ENCODE results near the gene PTGR1.
"Not testable (repeated sequence)": the region's sequence is repeated elsewhere in the genome, so short reads cannot be mapped to it uniquely, and the experiment has no call there.

PTGR1 gene

GRCh38 chr9:111597852-111598732 is 1.4 kb downstream of the PTGR1 start:
- H3K4me1 ChIP-seq (ENCODE audit: control insufficient read depth in 1 of 2, insufficient read depth in 2 of 2, low read length in 2 of 2): peaks cover 20 to 32% of the 10 kb centered on the region in 2 donors
- peak overlapping the region; percentile 78 for H3K27ac ChIP-seq (ENCODE audit: low read depth, low read length)
- H3K36me3 ChIP-seq (ENCODE audit: control insufficient read depth in 1 of 2, insufficient read depth in 2 of 2, low read length in 2 of 2): peaks cover 13 to 22% of the 10 kb centered on the region in 2 donors
- H3K27me3 ChIP-seq (ENCODE audit: control insufficient read depth in 1 of 2, insufficient read depth in 2 of 2, low read length in 2 of 2): no peaks in the 10 kb centered on the region
- peak overlapping the region; percentile 86 to 94 for H3K4me3 ChIP-seq (ENCODE audit: low read depth in 1 of 2, low read length in 2 of 2)
- H3K9me3 ChIP-seq (ENCODE audit: control insufficient read depth in 1 of 2, low read length in 2 of 2): no peaks in the 10 kb centered on the region
- peak overlapping the region; percentile 78 to 82 for H3K9ac ChIP-seq (ENCODE audit: low read depth in 1 of 2, low read length in 2 of 2)

- Histone ChIP-seq H3K9ac (ENCODE audit: low read depth in 1 of 2, low read length in 2 of 2) (no peak overlapping the region), H3K27me3 (ENCODE audit: control insufficient read depth in 1 of 2, insufficient read depth in 2 of 2, low read length in 2 of 2) (no peaks in the 10 kb centered on the region), H3K4me3 (ENCODE audit: low read depth in 1 of 2, low read length in 2 of 2) (no peak overlapping the region), H3K36me3 (ENCODE audit: control insufficient read depth in 1 of 2, insufficient read depth in 2 of 2, low read length in 2 of 2) (peaks cover 17 to 63% of the 10 kb centered on the region in 2 donors), H3K9me3 (ENCODE audit: control insufficient read depth in 1 of 2, low read length in 2 of 2) (no peaks in the 10 kb centered on the region), H3K4me1 (ENCODE audit: control insufficient read depth in 1 of 2, insufficient read depth in 2 of 2, low read length in 2 of 2) (no peaks in the 10 kb centered on the region), H3K27ac (ENCODE audit: low read depth, low read length) (no peak overlapping the region)
These were observed 10.6 kb downstream of the PTGR1 start for GRCh38 chr9:111588846-111589245.

GRCh38 chr9:111586378-111586777 is 13.1 kb downstream of the PTGR1 start:
- Histone ChIP-seq H3K27ac (ENCODE audit: low read depth, low read length) (no peak overlapping the region), H3K36me3 (ENCODE audit: control insufficient read depth in 1 of 2, insufficient read depth in 2 of 2, low read length in 2 of 2) (peaks cover 29 to 73% of the 10 kb centered on the region in 2 donors), H3K27me3 (ENCODE audit: control insufficient read depth in 1 of 2, insufficient read depth in 2 of 2, low read length in 2 of 2) (no peaks in the 10 kb centered on the region), H3K9ac (ENCODE audit: low read depth in 1 of 2, low read length in 2 of 2) (no peak overlapping the region), H3K4me1 (ENCODE audit: control insufficient read depth in 1 of 2, insufficient read depth in 2 of 2, low read length in 2 of 2) (no peaks in the 10 kb centered on the region), H3K9me3 (ENCODE audit: control insufficient read depth in 1 of 2, low read length in 2 of 2) (no peaks in the 10 kb centered on the region), H3K4me3 (ENCODE audit: low read depth in 1 of 2, low read length in 2 of 2) (no peak overlapping the region)

- no peak overlapping the region for H3K9ac ChIP-seq (ENCODE audit: low read depth in 1 of 2, low read length in 2 of 2)
- H3K9me3 ChIP-seq (ENCODE audit: control insufficient read depth in 1 of 2, low read length in 2 of 2): no peaks in the 10 kb centered on the region
- H3K27ac ChIP-seq (ENCODE audit: low read depth, low read length): no peak overlapping the region
- no peaks in the 10 kb centered on the region for H3K4me1 ChIP-seq (ENCODE audit: control insufficient read depth in 1 of 2, insufficient read depth in 2 of 2, low read length in 2 of 2)
- no peaks in the 10 kb centered on the region for H3K27me3 ChIP-seq (ENCODE audit: control insufficient read depth in 1 of 2, insufficient read depth in 2 of 2, low read length in 2 of 2)
- peaks cover 44 to 79% of the 10 kb centered on the region in 2 donors for H3K36me3 ChIP-seq (ENCODE audit: control insufficient read depth in 1 of 2, insufficient read depth in 2 of 2, low read length in 2 of 2)
- no peak overlapping the region for H3K4me3 ChIP-seq (ENCODE audit: low read depth in 1 of 2, low read length in 2 of 2)
These were observed 16.6 kb downstream of the PTGR1 start for GRCh38 chr9:111582888-111583287.

GRCh38 chr9:111572950-111573604 is 26.4 kb downstream of the PTGR1 start:
- Histone ChIP-seq H3K27me3 (ENCODE audit: control insufficient read depth in 1 of 2, insufficient read depth in 2 of 2, low read length in 2 of 2) (no peaks in the 10 kb centered on the region), H3K4me3 (ENCODE audit: low read depth in 1 of 2, low read length in 2 of 2) (no peak overlapping the region), H3K9me3 (ENCODE audit: control insufficient read depth in 1 of 2, low read length in 2 of 2) (peaks cover 0 to 13% of the 10 kb centered on the region in 2 donors), H3K27ac (ENCODE audit: low read depth, low read length) (no peak overlapping the region), H3K4me1 (ENCODE audit: control insufficient read depth in 1 of 2, insufficient read depth in 2 of 2, low read length in 2 of 2) (no peaks in the 10 kb centered on the region), H3K36me3 (ENCODE audit: control insufficient read depth in 1 of 2, insufficient read depth in 2 of 2, low read length in 2 of 2) (peaks cover 54 to 92% of the 10 kb centered on the region in 2 donors), H3K9ac (ENCODE audit: low read depth in 1 of 2, low read length in 2 of 2) (no peak overlapping the region)

GRCh38 chr9:111568127-111568526 is 31.3 kb downstream of the PTGR1 start:
- Histone ChIP-seq H3K9me3 (ENCODE audit: control insufficient read depth in 1 of 2, low read length in 2 of 2) (peaks cover 0 to 13% of the 10 kb centered on the region in 2 donors), H3K36me3 (ENCODE audit: control insufficient read depth in 1 of 2, insufficient read depth in 2 of 2, low read length in 2 of 2) (peaks cover 55 to 89% of the 10 kb centered on the region in 2 donors)
- H3K4me3 ChIP-seq (ENCODE audit: low read depth in 1 of 2, low read length in 2 of 2); H3K27me3 ChIP-seq (ENCODE audit: control insufficient read depth in 1 of 2, insufficient read depth in 2 of 2, low read length in 2 of 2); H3K27ac ChIP-seq (ENCODE audit: low read depth, low read length); H3K9ac ChIP-seq (ENCODE audit: low read depth in 1 of 2, low read length in 2 of 2); H3K4me1 ChIP-seq (ENCODE audit: control insufficient read depth in 1 of 2, insufficient read depth in 2 of 2, low read length in 2 of 2): not testable (repeated sequence)

- H3K4me3 ChIP-seq (ENCODE audit: low read depth in 1 of 2, low read length in 2 of 2): no peak overlapping the region
- no peak overlapping the region for H3K27ac ChIP-seq (ENCODE audit: low read depth, low read length)
- H3K9me3 ChIP-seq (ENCODE audit: control insufficient read depth in 1 of 2, low read length in 2 of 2): peaks cover 0 to 13% of the 10 kb centered on the region in 2 donors
- H3K9ac ChIP-seq (ENCODE audit: low read depth in 1 of 2, low read length in 2 of 2): no peak overlapping the region
- no peaks in the 10 kb centered on the region for H3K4me1 ChIP-seq (ENCODE audit: control insufficient read depth in 1 of 2, insufficient read depth in 2 of 2, low read length in 2 of 2)
- H3K36me3 ChIP-seq (ENCODE audit: control insufficient read depth in 1 of 2, insufficient read depth in 2 of 2, low read length in 2 of 2): peaks cover 50 to 85% of the 10 kb centered on the region in 2 donors
- no peaks in the 10 kb centered on the region for H3K27me3 ChIP-seq (ENCODE audit: control insufficient read depth in 1 of 2, insufficient read depth in 2 of 2, low read length in 2 of 2)
These were observed 33.2 kb downstream of the PTGR1 start for GRCh38 chr9:111566234-111566633.

- no peak overlapping the region for H3K9ac ChIP-seq (ENCODE audit: low read depth in 1 of 2, low read length in 2 of 2)
- H3K4me3 ChIP-seq (ENCODE audit: low read depth in 1 of 2, low read length in 2 of 2): no peak overlapping the region
- H3K36me3 ChIP-seq (ENCODE audit: control insufficient read depth in 1 of 2, insufficient read depth in 2 of 2, low read length in 2 of 2): peaks cover 18 to 42% of the 10 kb centered on the region in 2 donors
- no peak overlapping the region for H3K27ac ChIP-seq (ENCODE audit: low read depth, low read length)
- H3K9me3 ChIP-seq (ENCODE audit: control insufficient read depth in 1 of 2, low read length in 2 of 2): peaks cover 0 to 2% of the 10 kb centered on the region in 2 donors
- no peaks in the 10 kb centered on the region for H3K27me3 ChIP-seq (ENCODE audit: control insufficient read depth in 1 of 2, insufficient read depth in 2 of 2, low read length in 2 of 2)
- H3K4me1 ChIP-seq (ENCODE audit: control insufficient read depth in 1 of 2, insufficient read depth in 2 of 2, low read length in 2 of 2): no peaks in the 10 kb centered on the region
These were observed 38.2 kb downstream of the PTGR1 start for GRCh38 chr9:111561165-111561719.

- peaks cover 8 to 10% of the 10 kb centered on the region in 2 donors for H3K9me3 ChIP-seq (ENCODE audit: control insufficient read depth in 1 of 2, low read length in 2 of 2)
These were observed 40.3 kb downstream of the PTGR1 start for GRCh38 chr9:111559000-111559610.

GRCh38 chr9:111555425-111555824 is 44.0 kb downstream of the PTGR1 start:
- not testable (repeated sequence) for H3K9ac ChIP-seq (ENCODE audit: low read depth in 1 of 2, low read length in 2 of 2); H3K4me3 ChIP-seq (ENCODE audit: low read depth in 1 of 2, low read length in 2 of 2); H3K27ac ChIP-seq (ENCODE audit: low read depth, low read length); H3K4me1 ChIP-seq (ENCODE audit: control insufficient read depth in 1 of 2, insufficient read depth in 2 of 2, low read length in 2 of 2); H3K36me3 ChIP-seq (ENCODE audit: control insufficient read depth in 1 of 2, insufficient read depth in 2 of 2, low read length in 2 of 2); H3K27me3 ChIP-seq (ENCODE audit: control insufficient read depth in 1 of 2, insufficient read depth in 2 of 2, low read length in 2 of 2)
- H3K9me3 ChIP-seq (ENCODE audit: control insufficient read depth in 1 of 2, low read length in 2 of 2): peaks cover 13 to 26% of the 10 kb centered on the region in 2 donors

More at GRCh38 chr9:111559000-111559610, 40.3 kb downstream of the PTGR1 start:
- Histone ChIP-seq H3K9ac (ENCODE audit: low read depth in 1 of 2, low read length in 2 of 2) (no peak overlapping the region), H3K27ac (ENCODE audit: low read depth, low read length) (no peak overlapping the region), H3K36me3 (ENCODE audit: control insufficient read depth in 1 of 2, insufficient read depth in 2 of 2, low read length in 2 of 2) (peaks cover 5 to 24% of the 10 kb centered on the region in 2 donors), H3K27me3 (ENCODE audit: control insufficient read depth in 1 of 2, insufficient read depth in 2 of 2, low read length in 2 of 2) (no peaks in the 10 kb centered on the region), H3K4me3 (ENCODE audit: low read depth in 1 of 2, low read length in 2 of 2) (no peak overlapping the region), H3K4me1 (ENCODE audit: control insufficient read depth in 1 of 2, insufficient read depth in 2 of 2, low read length in 2 of 2) (no peaks in the 10 kb centered on the region)
